Right lobe of liver (tissue), 6 donors: ENCODE measurements around the gene SEMA3E. TPM values are rescaled to one million over a fixed set of nuclear protein-coding genes. Genes with fewer than 3 reads are reported as not detected.

Experiments used
- ATAC-seq, 4 donors: fragments of 200-7000 bp; cut with Tn5 transposase; one replicate each; pipeline ENCODE4 v1.9.1; 2020; ENCODE audit warnings: mild to moderate bottlenecking in 4 of 4, moderate library complexity in 4 of 4
- DNase-seq, 3 donors: peaks; one replicate each; pipeline ENCODE4 v3.0.0-alpha.2; 2020
- H3K27ac ChIP-seq, 3 donors: fragments of 200-600 bp; one replicate each; pipeline ENCODE4 v1.8.0; 2022
- H3K27me3 ChIP-seq, 2 donors: fragments of 200-600 bp; one replicate each; pipeline ENCODE4 v1.8.0; 2022
- H3K36me3 ChIP-seq, 4 donors: fragments of 200-600 bp; sonication (generic) in 1 of 4; one replicate each; pipeline versions ENCODE4 v1.5.1 to v1.8.0; 2017 to 2022; ENCODE audit warnings: control low read depth in 1 of 4
- H3K4me1 ChIP-seq, 4 donors: fragments of 200-600 bp; sonication (generic) in 1 of 4; one replicate each; pipeline versions ENCODE4 v1.5.1 to v1.8.0; 2017 to 2022; ENCODE audit warnings: control low read depth in 1 of 4
- H3K4me3 ChIP-seq, 3 donors: fragments of 200-600 bp; one replicate each; pipeline ENCODE4 v1.8.0; 2022
- H3K9me3 ChIP-seq, 4 donors: fragments of 200-600 bp; sonication (generic) in 1 of 4; one replicate each; pipeline versions ENCODE4 v1.5.1 to v1.8.0; 2017 to 2022; ENCODE audit warnings: control low read depth in 1 of 4
- CTCF ChIP-seq, 4 donors: fragments of 200-600 bp in 3 of 4; fragments of 450-650 bp in 1 of 4; IDR thresholded peaks; one replicate each; pipeline versions ENCODE4 v1.5.1 to v1.8.0; 2016 to 2022; ENCODE audit warnings: antibody characterized with exemption in 4 of 4, mild to moderate bottlenecking in 2 of 4
- POLR2A ChIP-seq: fragments of 450-650 bp; IDR thresholded peaks from one replicate; pipeline ENCODE4 v1.6.1; 2017; ENCODE audit warnings: antibody characterized with exemption, mild to moderate bottlenecking
- WGBS: methylation state at CpG from one replicate; pipeline ENCODE4 v1.1.6; 2018; ENCODE audit warnings: low coverage, low lambda C conversion rate; ENCODE audit not compliant: insufficient coverage; ENCODE audit errors: missing lambda C conversion rate; 5-methylcytosine and 5-hydroxymethylcytosine counted together
- intact Hi-C, 2 donors: fragments of 100-400 bp; cut with DNase I; formaldehyde crosslinking; loops; one replicate each; pipeline versions ENCODE4 v1.11.2 to v1.14.1; 2022
- total RNA-seq, 6 experiments: library from RNA; depleted of rRNA in 2 of 6; stranded (reverse); fragments of >200 nt in 2 of 6; fragmentation: NEBNext Ultra II Directional in 3 of 6; extraction: Animal tissue kit (Norgen Biotek cat#: 25700) in 3 of 6; gene quantifications; one replicate each; pipeline versions ENCODE4 v1.1.0 to v1.2.4, GENCODE V29; 2016 to 2023
- donor health status: DM: no; HTN: yes; CAD: no.
- donor health status: DM: no; HTN: no; CAD: no.
- donor health status: DM: no; HTN: no; CAD: no.
- donor health status: DM: no; HTN: yes; CAD: no.
- donor health status: DM: no; HTN: yes; CAD: no.

Gene SEMA3E
- total RNA-seq, 6 experiments from 2014 or later, result 0.06 to 1.0 (median 0.32) TPM

- ATAC-seq (no peak), DNase-seq (no peak)
- no peaks in the 10 kb centered on the region for H3K9me3 ChIP-seq
- H3K36me3 ChIP-seq, result no peaks in the 10 kb centered on the region
- intact Hi-C loops, result no loop called here
- H3K27ac ChIP-seq, result no peak overlapping the region
- WGBS, result 39% methylated on average over 1 of the region's 1 CpG
- TF ChIP-seq POLR2A (no peak), CTCF (IDR thresholded peaks at IDR 0.05) (no peak)
- H3K4me3 ChIP-seq, result no peak overlapping the region
- H3K27me3 ChIP-seq, result no peaks in the 10 kb centered on the region
- H3K4me1 ChIP-seq, result no peaks in the 10 kb centered on the region
Measured at GRCh38 chr7:83599131-83599530, 49.8 kb downstream of the SEMA3E start.

DNA sequence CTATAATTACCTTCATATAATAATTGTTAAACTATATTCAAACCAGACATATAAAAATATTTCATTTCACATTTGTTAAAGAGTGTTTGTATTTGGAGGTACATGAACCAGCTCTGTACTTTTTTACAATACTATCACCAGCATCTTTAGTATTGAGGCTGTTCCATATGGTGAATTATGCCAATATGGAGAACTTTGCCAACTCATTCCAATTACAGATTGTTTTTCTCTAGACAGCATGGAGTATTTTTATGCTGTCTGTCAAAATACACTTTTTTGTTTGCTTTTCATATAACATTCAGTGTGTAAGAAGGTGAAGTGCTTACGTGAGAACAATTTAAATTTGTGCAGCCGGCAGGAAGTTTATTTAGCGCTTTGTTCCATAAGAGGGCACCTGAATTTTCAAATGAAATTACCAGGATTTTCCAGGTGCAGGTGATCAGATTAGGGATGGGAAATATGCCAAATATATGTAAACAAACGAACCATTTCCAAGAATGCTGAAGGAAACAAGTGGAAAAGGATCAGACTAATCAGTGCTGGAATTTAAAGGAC lies 54.9 kb downstream of the SEMA3E start:
- H3K9me3 ChIP-seq, result no peaks in the 10 kb centered on the region
- DNase-seq (no peak), ATAC-seq (no peak)
- no peaks in the 10 kb centered on the region for H3K36me3 ChIP-seq
- 70% methylated on average over 4 of the region's 4 CpGs for WGBS
- H3K27ac ChIP-seq, result no peak overlapping the region
- H3K4me1 ChIP-seq, result no peaks in the 10 kb centered on the region
- intact Hi-C loops, result no loop called here
- no peak for TF ChIP-seq CTCF (IDR thresholded peaks at IDR 0.05)
- TF ChIP-seq POLR2A, result no peak
- no peaks in the 10 kb centered on the region for H3K27me3 ChIP-seq
- no peak overlapping the region for H3K4me3 ChIP-seq

DNA sequence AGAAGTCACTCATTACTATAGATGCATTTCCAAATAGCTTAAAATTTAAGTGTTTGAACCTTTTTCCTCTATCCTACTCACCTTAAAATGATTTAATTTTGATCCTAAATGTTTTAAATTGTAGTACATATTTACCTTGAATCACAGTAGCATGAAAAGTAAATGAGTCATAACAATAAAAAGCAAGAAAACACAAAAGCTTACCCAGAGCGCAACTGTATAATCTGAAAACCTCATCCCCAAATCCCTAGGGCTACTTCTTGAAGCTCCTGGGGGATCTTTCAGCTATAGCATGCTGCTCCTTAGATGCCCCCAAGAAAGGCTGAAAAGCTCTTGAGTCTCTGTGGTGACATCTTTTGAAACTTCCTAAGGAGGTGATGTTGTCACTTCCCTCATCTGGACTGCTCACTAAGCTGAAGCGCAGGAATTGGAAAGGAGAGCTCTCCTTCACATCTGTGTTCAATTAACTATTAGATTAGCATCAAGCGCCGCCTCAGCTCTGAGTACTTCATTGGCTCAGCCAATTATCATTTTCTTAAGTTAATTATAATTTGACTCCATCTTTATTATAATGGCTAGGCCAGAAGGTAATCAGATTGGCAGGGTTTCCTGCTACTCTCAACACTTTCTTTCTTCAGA lies 60.2 kb downstream of the SEMA3E start:
- Histone ChIP-seq H3K27me3 (no peaks in the 10 kb centered on the region), H3K9me3 (no peaks in the 10 kb centered on the region), H3K27ac (no peak overlapping the region), H3K4me3 (no peak overlapping the region), H3K4me1 (no peaks in the 10 kb centered on the region), H3K36me3 (no peaks in the 10 kb centered on the region)
- 94% methylated on average over 4 of the region's 4 CpGs for WGBS
- intact Hi-C loops, result no loop called here
- TF ChIP-seq POLR2A (no peak), CTCF (IDR thresholded peaks at IDR 0.05) (no peak)
- DNase-seq (no peak), ATAC-seq (no peak)

- Histone ChIP-seq H3K4me3 (no peak overlapping the region), H3K4me1 (no peaks in the 10 kb centered on the region), H3K9me3 (no peaks in the 10 kb centered on the region), H3K36me3 (no peaks in the 10 kb centered on the region), H3K27me3 (no peaks in the 10 kb centered on the region), H3K27ac (no peak overlapping the region)
- 55% methylated on average over 1 of the region's 1 CpG for WGBS
- DNase-seq, result no peak
- no peak for ATAC-seq
- intact Hi-C loops, result no loop called here
- TF ChIP-seq POLR2A, result no peak
- no peak for TF ChIP-seq CTCF (IDR thresholded peaks at IDR 0.05)
Measured at GRCh38 chr7:83586281-83586680, 62.7 kb downstream of the SEMA3E start.
